ENCODE data around the gene ATM. TPM values are rescaled to one million over a fixed set of nuclear protein-coding genes. Genes with fewer than 3 reads are reported as not detected.
A peak's percentile ranks its signal among the peaks of the same experiment; 100 is the strongest.

Gene ATM
- total and polyA plus RNA-seq, 7 donors: 5.6 to 22.7 (median 14.9) TPM

DNA sequence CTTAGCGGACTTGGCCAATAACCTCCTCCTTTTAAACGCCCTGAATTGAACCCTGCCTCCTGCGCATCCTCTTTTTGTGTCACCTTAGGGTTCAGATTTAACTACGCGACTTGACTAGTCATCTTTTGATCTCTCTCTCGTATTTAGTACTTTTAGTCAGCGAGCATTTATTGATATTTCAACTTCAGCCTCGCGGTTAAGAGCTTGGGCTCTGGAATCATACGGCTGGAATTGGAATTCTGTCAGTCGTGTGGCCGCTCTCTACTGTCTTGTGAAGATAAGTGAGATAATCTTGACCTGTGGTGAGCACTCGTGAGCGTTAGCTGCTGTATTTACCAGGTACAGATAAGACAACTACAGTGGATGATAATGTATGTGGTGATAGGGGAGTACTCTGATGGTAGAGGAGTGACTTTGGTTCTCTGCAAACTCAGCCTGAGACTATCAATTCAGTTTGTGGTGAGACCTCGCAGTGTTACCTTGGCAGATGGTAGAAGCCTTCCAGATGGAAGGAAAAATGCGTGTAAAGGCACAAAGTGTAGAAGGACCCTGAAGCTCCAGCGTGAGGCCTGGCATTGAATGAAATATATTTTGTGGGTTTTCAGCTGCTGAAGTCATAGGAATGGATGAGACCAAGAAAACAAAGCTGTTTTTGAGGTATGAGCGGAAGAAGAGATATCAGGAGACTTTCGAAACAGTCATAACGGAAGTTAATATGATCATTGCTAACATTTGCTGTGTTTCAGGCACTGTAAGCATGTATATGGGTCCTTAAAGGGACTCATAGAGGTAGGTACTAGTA, 682 bp downstream of the ATM start:
- TF ChIP-seq CTCF (IDR thresholded peaks at IDR 0.05): no peak
- peak overlapping the region; percentile 90 for H3K27ac ChIP-seq
- H3K36me3 ChIP-seq (ENCODE audit: insufficient read depth in 1 of 2, low read depth in 1 of 2): peaks cover 0 to 16% of the 10 kb centered on the region in 2 donors
- DNase-seq: no peak
- H3K4me1 ChIP-seq: peaks cover 16% of the 10 kb centered on the region
- H3K4me3 ChIP-seq: peak overlapping the region; percentile 85
- whole genome bisulfite sequencing, 3 donors: 8 to 10% (median 8%) methylated on average over 20 of the region's 20 CpGs
- no peak for ATAC-seq
- H3K9me3 ChIP-seq: no peaks in the 10 kb centered on the region
- H3K27me3 ChIP-seq (ENCODE audit: insufficient read depth in 3 of 3, low read length in 2 of 3): no peaks in the 10 kb centered on the region
- intact Hi-C loops (cut with DNase I): loop anchor here (5.0 to 10.0 kb wide), 2 partner anchors 101 to 219 kb away; partner anchors contain the start of genes ACAT1 (in 2 of the 2) and CUL5 (in 1 of the 2)

DNA sequence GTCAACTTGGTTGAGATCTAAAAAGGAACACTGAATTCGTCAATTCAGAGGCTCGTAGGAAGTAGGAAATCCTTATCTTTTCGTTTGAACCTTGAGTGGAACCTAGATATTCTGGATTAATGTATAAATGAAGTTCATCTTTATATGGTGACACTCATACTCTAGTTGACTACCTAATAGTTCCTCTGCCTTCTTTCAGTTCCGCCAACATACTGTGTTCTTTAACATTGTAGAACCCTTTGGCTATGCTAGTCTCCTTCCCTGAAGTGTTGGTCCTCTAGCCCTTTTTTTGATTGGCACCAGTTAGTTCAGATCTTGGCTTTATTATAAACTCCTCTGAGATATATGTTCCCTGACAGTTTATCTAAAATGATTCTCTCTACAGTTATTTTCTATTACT, 1.5 kb downstream of the ATM start:
- Histone ChIP-seq H3K4me1 (peaks cover 16% of the 10 kb centered on the region), H3K27me3 (ENCODE audit: insufficient read depth in 3 of 3, low read length in 2 of 3) (no peaks in the 10 kb centered on the region), H3K27ac (peak overlapping the region; percentile 90), H3K4me3 (peak overlapping the region; percentile 85), H3K9me3 (no peaks in the 10 kb centered on the region), H3K36me3 (ENCODE audit: insufficient read depth in 1 of 2, low read depth in 1 of 2) (peaks cover 0 to 24% of the 10 kb centered on the region in 2 donors)
- DNase-seq: no peak
- TF ChIP-seq CTCF (IDR thresholded peaks at IDR 0.05): no peak
- intact Hi-C loops (cut with DNase I): loop anchor here (5.0 to 10.0 kb wide), 2 partner anchors 102 to 220 kb away; partner anchors contain the start of genes ACAT1 (in 2 of the 2) and CUL5 (in 1 of the 2)
- 75 to 81% (median 78%) methylated on average over 4 of the region's 4 CpGs for WGBS, 3 donors
- ATAC-seq: no peak

- peaks cover 16% of the 10 kb centered on the region for H3K4me1 ChIP-seq
- no peaks in the 10 kb centered on the region for H3K27me3 ChIP-seq (ENCODE audit: insufficient read depth in 3 of 3, low read length in 2 of 3)
- intact Hi-C loops (cut with DNase I): loop anchor here (5.0 to 10.0 kb wide), 2 partner anchors 103 to 220 kb away; partner anchors contain the start of genes ACAT1 (in 2 of the 2) and CUL5 (in 1 of the 2)
- peak overlapping the region; percentile 85 for H3K4me3 ChIP-seq
- DNase-seq: no peak
- H3K36me3 ChIP-seq (ENCODE audit: insufficient read depth in 1 of 2, low read depth in 1 of 2): peaks cover 0 to 28% of the 10 kb centered on the region in 2 donors
- 92 to 93% (median 92%) methylated on average over 14 of the region's 14 CpGs for WGBS, 3 donors
- H3K9me3 ChIP-seq: no peaks in the 10 kb centered on the region
- no peak for ATAC-seq
- TF ChIP-seq CTCF (IDR thresholded peaks at IDR 0.05): no peak
- H3K27ac ChIP-seq: peak overlapping the region; percentile 11
Observed at GRCh38 chr11:108224911-108225786, 2.3 kb downstream of the ATM start.

DNA sequence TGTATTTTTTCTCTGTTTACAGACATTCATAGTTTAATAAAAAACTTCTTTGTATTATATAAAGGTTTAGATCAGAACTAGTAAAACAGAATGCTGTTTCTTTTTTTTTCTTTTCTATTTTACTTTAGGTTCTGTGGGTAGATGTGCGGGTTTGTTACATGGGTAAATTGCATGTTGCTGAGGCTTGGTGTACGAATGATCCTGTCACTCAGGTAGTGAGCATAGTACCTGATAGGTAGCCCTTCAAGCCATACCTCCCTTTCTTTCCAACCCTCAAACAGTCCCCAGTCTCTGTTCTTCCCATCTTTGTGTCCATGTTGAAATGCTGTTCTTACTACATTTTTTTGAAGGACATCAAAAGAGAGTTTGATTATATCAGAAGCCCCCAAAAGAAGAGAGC, 3.2 kb downstream of the ATM start:
- ATAC-seq: no peak
- H3K27ac ChIP-seq: no peak overlapping the region

More for the DNA sequence above, 3.2 kb downstream of the ATM start:
- Histone ChIP-seq H3K4me3 (no peak overlapping the region), H3K9me3 (no peaks in the 10 kb centered on the region), H3K36me3 (ENCODE audit: insufficient read depth in 1 of 2, low read depth in 1 of 2) (peaks cover 0 to 36% of the 10 kb centered on the region in 2 donors), H3K4me1 (peaks cover 16% of the 10 kb centered on the region), H3K27me3 (ENCODE audit: insufficient read depth in 3 of 3, low read length in 2 of 3) (no peaks in the 10 kb centered on the region)
- TF ChIP-seq CTCF (IDR thresholded peaks at IDR 0.05): no peak
- 87 to 93% (median 88%) methylated on average over 2 of the region's 2 CpGs for WGBS, 3 donors
- intact Hi-C loops (cut with DNase I): loop anchor here in 1 of 2 donors (10.0 kb wide), 1 partner anchor 221 kb away; the partner anchor contains the start of gene CUL5
- no peak for DNase-seq

All from psoas muscle (tissue), 8 donors.